ENCODE measurements around the gene RASAL2. TPM values are rescaled to one million over a fixed set of nuclear protein-coding genes. Genes with fewer than 3 reads are reported as not detected.
A peak's percentile ranks its signal among the peaks of the same experiment; 100 is the strongest.

RASAL2 gene
- total and polyA plus RNA-seq, 11 donors, result 6.2 to 112 (median 39.9) TPM

DNA sequence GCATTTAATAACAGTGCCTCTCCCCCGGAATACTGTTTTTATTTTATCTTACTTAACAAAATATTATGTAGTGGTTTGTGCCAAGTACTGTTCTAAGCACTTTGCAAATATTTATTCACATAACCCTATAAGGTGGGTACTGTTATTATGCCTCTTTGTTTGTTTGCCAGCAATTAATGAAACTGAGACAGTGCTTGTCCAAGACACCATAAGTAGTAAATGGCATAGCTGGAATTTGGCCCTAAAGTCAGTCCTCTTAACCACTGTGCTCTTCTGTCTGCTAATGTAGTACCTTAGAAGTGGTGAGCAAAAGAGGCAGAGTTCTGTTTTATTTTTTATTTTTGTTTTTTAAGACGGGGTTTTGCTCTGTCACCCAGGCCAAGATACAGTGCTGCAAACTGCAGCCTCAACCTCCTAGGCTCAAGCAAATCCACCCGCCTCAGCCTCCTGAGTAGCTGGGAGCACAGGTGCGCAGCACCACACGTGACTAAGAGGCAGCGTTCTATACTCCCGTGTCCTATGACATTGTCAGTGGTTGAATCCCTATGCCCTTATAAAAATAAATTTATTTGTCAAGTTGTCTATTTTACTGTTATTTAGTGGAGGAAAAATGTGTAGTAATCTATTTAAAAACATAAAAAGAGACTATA, 237.1 kb downstream of the RASAL2 start:
- H3K9me3 ChIP-seq, result no peaks in the 10 kb centered on the region
- H3K36me3 ChIP-seq, result no peaks in the 10 kb centered on the region
- DNase-seq (no peak), ATAC-seq (peak in 2 of 4 donors; percentile 12 to 24)
- H3K4me1 ChIP-seq, result peaks cover 0 to 38% (median 12%) of the 10 kb centered on the region in 12 donors
- 84 to 87% (median 86%) methylated on average over 7 of the region's 7 CpGs for WGBS, 4 donors
- no peak overlapping the region for H3K4me3 ChIP-seq
- H3K27me3 ChIP-seq, result no peaks in the 10 kb centered on the region
- H3K27ac ChIP-seq, result no peak overlapping the region
- intact Hi-C loops (cut with DNase I), result no loop called here
- no peak for TF ChIP-seq POLR2A (IDR thresholded peaks at IDR 0.05)
- TF ChIP-seq, protein P1, sequence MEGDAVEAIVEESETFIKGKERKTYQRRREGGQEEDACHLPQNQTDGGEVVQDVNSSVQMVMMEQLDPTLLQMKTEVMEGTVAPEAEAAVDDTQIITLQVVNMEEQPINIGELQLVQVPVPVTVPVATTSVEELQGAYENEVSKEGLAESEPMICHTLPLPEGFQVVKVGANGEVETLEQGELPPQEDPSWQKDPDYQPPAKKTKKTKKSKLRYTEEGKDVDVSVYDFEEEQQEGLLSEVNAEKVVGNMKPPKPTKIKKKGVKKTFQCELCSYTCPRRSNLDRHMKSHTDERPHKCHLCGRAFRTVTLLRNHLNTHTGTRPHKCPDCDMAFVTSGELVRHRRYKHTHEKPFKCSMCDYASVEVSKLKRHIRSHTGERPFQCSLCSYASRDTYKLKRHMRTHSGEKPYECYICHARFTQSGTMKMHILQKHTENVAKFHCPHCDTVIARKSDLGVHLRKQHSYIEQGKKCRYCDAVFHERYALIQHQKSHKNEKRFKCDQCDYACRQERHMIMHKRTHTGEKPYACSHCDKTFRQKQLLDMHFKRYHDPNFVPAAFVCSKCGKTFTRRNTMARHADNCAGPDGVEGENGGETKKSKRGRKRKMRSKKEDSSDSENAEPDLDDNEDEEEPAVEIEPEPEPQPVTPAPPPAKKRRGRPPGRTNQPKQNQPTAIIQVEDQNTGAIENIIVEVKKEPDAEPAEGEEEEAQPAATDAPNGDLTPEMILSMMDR (IDR thresholded peaks at IDR 0.05), result no peak

DNA sequence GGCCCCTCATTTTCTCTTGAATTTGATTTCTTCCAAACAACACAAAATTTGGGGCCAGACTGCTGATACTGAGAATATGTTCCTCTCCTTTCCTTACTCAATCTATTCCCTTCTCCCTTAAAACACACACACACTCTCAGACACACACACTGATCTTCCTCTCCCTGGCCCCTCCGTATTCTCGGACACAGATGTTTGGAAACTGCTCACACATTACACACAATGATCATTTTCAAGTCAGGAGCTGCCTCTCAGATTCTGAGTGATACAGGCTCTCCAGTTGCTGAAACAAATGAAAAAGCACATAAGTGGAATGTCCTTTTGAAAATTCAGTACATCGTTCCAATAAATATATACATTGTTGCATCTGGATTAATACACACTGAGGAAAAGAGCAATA, 241.5 kb downstream of the RASAL2 start:
- H3K27ac ChIP-seq, result no peak overlapping the region
- TF ChIP-seq POLR2A (IDR thresholded peaks at IDR 0.05), result no peak
- TF ChIP-seq, protein P1 (IDR thresholded peaks at IDR 0.05), result no peak
- H3K4me1 ChIP-seq, result peaks cover 0 to 48% (median 15%) of the 10 kb centered on the region in 12 donors
- intact Hi-C loops (cut with DNase I), result no loop called here
- no peaks in the 10 kb centered on the region for H3K36me3 ChIP-seq
- H3K9me3 ChIP-seq, result no peaks in the 10 kb centered on the region
- no peak for DNase-seq
- 77 to 94% (median 86%) methylated on average over 3 of the region's 3 CpGs for WGBS, 4 donors
- H3K27me3 ChIP-seq, result no peaks in the 10 kb centered on the region
- H3K4me3 ChIP-seq, result no peak overlapping the region
- no peak for ATAC-seq

DNA sequence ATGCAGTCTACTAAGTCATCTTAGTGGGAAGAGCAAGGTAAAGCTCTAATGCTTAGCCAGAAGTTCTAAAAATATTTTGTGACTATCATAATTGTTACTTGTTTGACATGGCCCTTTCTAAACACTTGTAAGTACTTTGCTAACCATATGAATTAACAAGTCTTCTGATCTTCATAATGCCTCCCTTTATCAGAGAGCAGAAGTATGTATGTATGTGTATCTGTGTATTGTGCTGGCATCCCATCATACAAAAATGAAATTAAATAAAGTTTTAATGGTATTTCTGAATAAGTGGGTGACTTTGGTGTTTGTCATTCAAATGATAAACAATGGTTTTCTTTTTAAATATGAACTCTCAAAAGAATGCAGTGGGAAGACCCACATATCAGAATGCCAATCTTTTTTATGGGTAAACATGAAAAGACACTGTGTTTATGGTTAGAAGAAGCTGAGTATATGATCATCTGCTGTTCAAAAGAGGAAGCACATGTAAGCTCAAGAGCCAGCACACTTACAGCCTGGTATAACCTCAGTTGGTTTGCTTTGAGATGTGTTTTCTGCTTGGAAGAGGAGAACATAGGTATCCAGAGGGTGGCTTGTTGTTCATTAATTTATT, 243.3 kb downstream of the RASAL2 start:
- Histone ChIP-seq H3K4me1 (peaks cover 0 to 50% (median 18%) of the 10 kb centered on the region in 12 donors), H3K9me3 (no peaks in the 10 kb centered on the region), H3K27me3 (no peaks in the 10 kb centered on the region), H3K27ac (no peak overlapping the region), H3K4me3 (no peak overlapping the region), H3K36me3 (no peaks in the 10 kb centered on the region)
- DNase-seq (no peak), ATAC-seq (no peak)
- intact Hi-C loops (cut with DNase I), result no loop called here
- TF ChIP-seq, protein P1 (IDR thresholded peaks at IDR 0.05), result no peak
- TF ChIP-seq POLR2A (IDR thresholded peaks at IDR 0.05), result no peak

DNA sequence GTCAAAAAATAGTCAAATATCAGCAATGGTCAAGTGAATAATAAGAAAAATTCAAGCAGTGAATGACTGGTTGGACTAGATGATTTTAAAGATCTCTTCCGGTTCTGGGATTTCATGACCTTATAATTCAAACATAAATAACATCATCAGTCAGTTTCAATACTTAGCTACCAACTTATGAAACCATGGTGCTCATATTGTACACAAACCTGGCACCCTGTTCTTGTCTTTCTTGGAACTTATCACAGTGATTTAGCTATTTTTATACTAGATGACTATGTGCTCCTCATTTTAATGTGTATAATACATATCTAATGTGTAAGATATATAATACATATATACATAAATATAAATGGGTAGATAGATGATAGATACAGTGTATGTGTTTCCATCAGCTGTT, 245.9 kb downstream of the RASAL2 start:
- intact Hi-C loops (cut with DNase I), result loop anchor here in 1 of 10 donors (5.0 kb wide), 1 partner anchor 38 kb away; no protein-coding TSS in a partner anchor
- Histone ChIP-seq H3K36me3 (no peaks in the 10 kb centered on the region), H3K4me1 (peaks cover 0 to 69% (median 31%) of the 10 kb centered on the region in 12 donors), H3K27ac (peak overlapping the region in 10 of 12 donors; percentile 9 to 90 (median 78)), H3K9me3 (no peaks in the 10 kb centered on the region), H3K27me3 (no peaks in the 10 kb centered on the region), H3K4me3 (peak overlapping the region in 8 of 12 donors; percentile 30 to 52 (median 48))
- TF ChIP-seq POLR2A (IDR thresholded peaks at IDR 0.05), result no peak
- TF ChIP-seq, protein P1 (IDR thresholded peaks at IDR 0.05), result no peak
- WGBS, 4 donors, result 40 to 55% (median 49%) methylated on average over 1 of the region's 1 CpG
- ATAC-seq (peak in 3 of 4 donors; percentile 25 to 37 (median 35)), DNase-seq (no peak)
